Activated effector memory CD4-positive, alpha-beta T cell treated with anti-CD3 and anti-CD28 coated beads, Interleukin-2, amount 50 U/mL, for 16 hours (primary cell): ENCODE measurements around the gene TRAPPC2L.

ENCODE experiments used
- DNase-seq: peaks from one replicate; pipeline ENCODE4 v3.0.0-alpha.2; 2020

The TRAPPC2L gene

DNA sequence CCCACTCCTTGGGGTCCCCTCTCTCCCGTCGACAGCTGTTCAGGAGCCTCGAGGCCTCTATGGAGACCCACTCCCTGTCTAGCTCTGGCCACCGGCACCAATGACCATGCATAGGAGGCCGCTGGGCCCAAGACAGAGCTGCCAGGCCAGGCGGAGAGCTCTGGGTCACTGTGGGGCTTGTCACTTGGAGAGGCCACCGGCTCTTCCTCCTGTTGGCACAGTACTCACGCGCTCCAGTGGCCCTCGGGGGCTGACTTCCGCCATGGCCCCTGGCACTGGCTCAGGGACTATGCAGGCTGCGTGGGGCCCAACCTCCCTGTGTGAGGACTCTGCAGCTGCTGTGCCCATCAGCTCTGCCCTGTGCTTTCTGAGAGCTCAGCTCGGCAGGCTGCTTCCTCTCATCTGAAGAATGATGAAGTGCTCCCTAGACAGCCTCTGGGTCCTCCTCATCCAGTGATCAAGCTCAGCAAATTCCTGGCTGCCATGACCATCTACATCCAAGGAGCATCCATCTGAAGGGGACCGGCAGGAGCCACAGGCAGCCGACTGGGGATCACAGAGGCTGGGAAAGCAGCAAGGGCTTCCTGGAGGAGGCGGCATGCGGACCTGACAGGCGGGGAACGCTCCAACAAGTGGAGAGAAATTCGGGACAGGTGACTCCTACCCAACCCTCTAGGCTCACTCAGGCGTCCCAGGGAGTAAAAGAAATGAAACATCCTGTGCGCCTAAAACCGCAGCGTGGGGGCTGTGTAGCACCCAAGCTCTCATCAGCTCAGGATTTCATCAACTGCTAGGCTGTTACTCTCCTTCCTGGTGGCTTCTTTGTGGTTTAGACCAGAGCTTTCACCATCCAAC lies 17.0 kb upstream of the TRAPPC2L start:
- DNase-seq: no peak

GRCh38 chr16:88840600-88841215 lies 16.2 kb upstream of the TRAPPC2L start:
- DNase-seq: no peak

GRCh38 chr16:88841521-88842307 lies 15.2 kb upstream of the TRAPPC2L start:
- no peak for DNase-seq

- no peak for DNase-seq
These were observed 14.6 kb upstream of the TRAPPC2L start for GRCh38 chr16:88842308-88842756.

DNA sequence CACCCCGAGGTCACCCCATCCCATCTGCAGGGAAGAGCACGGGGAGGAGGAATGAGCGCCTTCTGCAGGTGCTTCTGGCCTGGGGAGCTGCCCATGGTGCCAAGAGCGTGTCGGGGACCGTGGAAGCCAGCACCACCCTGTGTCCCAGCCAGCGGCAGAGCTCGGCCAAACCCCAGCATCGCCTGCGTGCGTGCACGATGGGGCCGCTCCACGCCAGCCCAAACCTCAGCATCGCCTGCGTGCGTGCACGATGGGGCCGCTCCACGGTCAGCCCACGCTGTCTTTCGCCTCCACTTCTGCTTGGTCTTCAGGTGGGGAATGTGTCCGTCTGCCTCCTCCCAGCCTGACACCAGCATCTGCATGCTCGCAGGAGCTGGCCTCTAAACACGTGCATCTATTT lies 14.1 kb upstream of the TRAPPC2L start:
- no peak for DNase-seq

DNA sequence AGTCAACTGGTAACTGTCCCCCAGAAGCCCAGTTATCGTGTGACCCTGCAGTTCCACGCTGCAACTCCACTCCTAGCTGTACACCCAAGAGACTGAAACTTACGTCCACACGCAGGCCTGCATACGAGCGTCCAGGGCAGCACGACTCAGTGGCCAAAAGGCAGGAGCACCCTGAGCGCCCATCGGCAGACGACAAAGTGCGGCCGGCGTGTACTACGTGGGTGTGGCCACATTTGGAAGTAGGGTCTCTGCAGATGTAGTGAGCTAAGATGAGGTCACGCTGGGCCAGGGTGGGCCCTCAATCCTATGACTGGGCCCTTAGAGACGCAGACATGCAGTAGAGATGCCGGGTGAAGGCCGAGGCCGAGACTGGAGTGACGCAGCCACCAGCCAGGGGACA lies 13.7 kb upstream of the TRAPPC2L start:
- DNase-seq: no peak

- no peak for DNase-seq
These were observed 12.4 kb upstream of the TRAPPC2L start for GRCh38 chr16:88844419-88845036.

DNA sequence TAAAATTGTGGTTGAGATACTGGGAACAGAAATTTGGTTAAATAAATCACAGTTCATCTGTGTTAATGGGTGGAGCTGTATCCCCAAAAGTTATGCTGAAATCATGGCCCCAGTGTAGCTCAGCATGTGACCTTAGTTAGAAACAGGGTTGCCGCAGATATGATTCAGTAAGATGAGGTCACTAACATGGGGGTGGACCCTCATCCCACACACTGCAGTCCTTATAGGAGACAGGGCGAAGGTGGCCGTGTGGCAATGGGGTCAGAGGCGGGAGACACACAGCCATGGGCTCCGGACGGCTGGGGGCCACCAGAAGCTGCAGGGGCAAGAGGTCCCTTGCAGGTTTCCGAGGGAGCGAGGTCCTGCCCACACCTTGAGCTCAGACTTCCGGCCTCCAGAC lies 10.8 kb upstream of the TRAPPC2L start:
- no peak for DNase-seq

- no peak for DNase-seq
These were observed 9.3 kb upstream of the TRAPPC2L start for GRCh38 chr16:88847654-88848053.

DNA sequence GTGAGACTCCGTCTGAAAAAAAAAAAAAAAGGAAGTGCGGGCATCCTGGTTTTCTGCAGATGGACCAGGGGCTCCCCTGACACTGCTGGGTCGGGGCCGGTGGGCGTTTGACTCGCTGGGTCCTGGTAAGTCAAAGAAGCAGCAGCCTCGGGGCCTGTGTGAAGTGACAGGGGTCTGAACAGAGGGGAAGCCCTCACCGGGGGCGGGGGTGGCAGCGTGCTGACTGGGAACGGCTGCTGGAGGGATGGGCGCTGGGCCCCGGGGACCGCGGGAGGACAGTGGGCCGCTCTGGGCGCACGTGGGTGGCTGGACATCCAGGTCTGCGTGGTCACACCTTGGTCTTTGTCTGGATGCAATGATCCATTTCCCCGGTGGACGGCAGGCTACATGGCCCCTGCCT lies 8.4 kb upstream of the TRAPPC2L start:
- no peak for DNase-seq

GRCh38 chr16:88850531-88851199 lies 6.3 kb upstream of the TRAPPC2L start:
- no peak for DNase-seq

- no peak for DNase-seq
These were observed 5.3 kb upstream of the TRAPPC2L start for GRCh38 chr16:88851616-88852015.

GRCh38 chr16:88853325-88853941 lies 3.5 kb upstream of the TRAPPC2L start:
- DNase-seq: no peak

GRCh38 chr16:88854306-88855111 lies 2.4 kb upstream of the TRAPPC2L start:
- no peak for DNase-seq

- no peak for DNase-seq
These were observed 1.8 kb upstream of the TRAPPC2L start for GRCh38 chr16:88855176-88855575.

GRCh38 chr16:88855736-88856121 lies 1.2 kb upstream of the TRAPPC2L start:
- no peak for DNase-seq

GRCh38 chr16:88856122-88856827 lies 652 bp upstream of the TRAPPC2L start:
- peak; percentile 69 for DNase-seq

- DNase-seq: peak; percentile 91
These were observed 907 bp downstream of the TRAPPC2L start for GRCh38 chr16:88857728-88858339.

GRCh38 chr16:88859381-88860091 lies 2.6 kb downstream of the TRAPPC2L start:
- no peak for DNase-seq
